Right atrium auricular region (tissue), 2 donors: ENCODE results near the gene CMTM4. TPM values are rescaled to one million over a fixed set of nuclear protein-coding genes. Genes with fewer than 3 reads are reported as not detected.
"Not testable (repeated sequence)": the region's sequence is repeated elsewhere in the genome, so short reads cannot be mapped to it uniquely, and the experiment has no call there.

Experiments
- DNase-seq: peaks from one replicate; pipeline ENCODE4 v3.0.0-alpha.2; 2019; ENCODE audit warnings: low spot score
- H3K27ac ChIP-seq, 2 donors: fragments of 200-600 bp; sonication (generic); 1 replicate in 1 of 2; 2 replicates in 1 of 2; pipeline ENCODE4 v1.5.1; 2016 to 2019
- H3K27me3 ChIP-seq, 2 donors: fragments of 200-600 bp; sonication (generic); one replicate each; pipeline versions ENCODE4 v1.5.1 to v1.6.0; 2017 to 2019
- H3K36me3 ChIP-seq: fragments of 200-600 bp; sonication (generic); one replicate; pipeline ENCODE4 v1.5.1; 2016
- H3K4me1 ChIP-seq, 2 donors: fragments of 200-600 bp; sonication (generic); one replicate each; pipeline versions ENCODE4 v1.5.1 to v1.6.0; 2017 to 2019
- H3K4me3 ChIP-seq, 2 donors: fragments of 200-600 bp; sonication (generic); 1 replicate in 1 of 2; 2 replicates in 1 of 2; pipeline ENCODE4 v1.5.1; 2017 to 2019; ENCODE audit warnings: mild to moderate bottlenecking in 1 of 2, moderate library complexity in 1 of 2
- H3K9me3 ChIP-seq, 2 donors: fragments of 200-600 bp; sonication (generic); one replicate each; pipeline ENCODE4 v1.5.1; 2019
- total RNA-seq, 2 donors: library from RNA; depleted of rRNA; stranded (reverse); fragments of >200 nt; gene quantifications; one replicate each; pipeline ENCODE4 v1.1.0, GENCODE V29; 2016
- TF ChIP-seq, protein P1 (sequence below), 2 donors: fragments of 200-600 bp; sonication (generic); IDR thresholded peaks; one replicate each; pipeline ENCODE4 v1.5.1; 2019; ENCODE audit warnings: antibody characterized with exemption in 2 of 2

The CMTM4 gene
- total RNA-seq, 2 donors from 2014 or later: 7.5 to 15.2 TPM

DNA sequence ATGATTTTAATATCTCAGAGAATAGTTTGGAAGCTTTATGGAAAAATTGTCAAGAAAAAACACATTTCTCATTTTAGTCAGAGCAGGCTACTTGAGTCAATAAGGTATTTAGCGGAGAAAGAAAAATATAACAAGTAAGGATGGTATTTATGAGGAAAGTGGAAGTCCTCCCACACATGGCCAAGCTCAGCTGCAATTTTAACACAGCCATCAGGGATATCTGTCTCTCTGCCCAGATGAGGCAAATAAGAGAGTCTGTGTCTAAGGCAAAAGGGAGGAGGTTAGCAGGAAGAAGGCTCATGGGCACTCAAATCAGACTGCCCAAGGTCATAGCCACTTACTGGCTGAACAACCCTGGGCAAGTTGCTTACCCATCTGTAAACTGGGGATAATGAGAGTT, 122.5 kb downstream of the CMTM4 start:
- no peaks in the 10 kb centered on the region for H3K36me3 ChIP-seq
- no peak overlapping the region for H3K27ac ChIP-seq
- TF ChIP-seq, protein P1, sequence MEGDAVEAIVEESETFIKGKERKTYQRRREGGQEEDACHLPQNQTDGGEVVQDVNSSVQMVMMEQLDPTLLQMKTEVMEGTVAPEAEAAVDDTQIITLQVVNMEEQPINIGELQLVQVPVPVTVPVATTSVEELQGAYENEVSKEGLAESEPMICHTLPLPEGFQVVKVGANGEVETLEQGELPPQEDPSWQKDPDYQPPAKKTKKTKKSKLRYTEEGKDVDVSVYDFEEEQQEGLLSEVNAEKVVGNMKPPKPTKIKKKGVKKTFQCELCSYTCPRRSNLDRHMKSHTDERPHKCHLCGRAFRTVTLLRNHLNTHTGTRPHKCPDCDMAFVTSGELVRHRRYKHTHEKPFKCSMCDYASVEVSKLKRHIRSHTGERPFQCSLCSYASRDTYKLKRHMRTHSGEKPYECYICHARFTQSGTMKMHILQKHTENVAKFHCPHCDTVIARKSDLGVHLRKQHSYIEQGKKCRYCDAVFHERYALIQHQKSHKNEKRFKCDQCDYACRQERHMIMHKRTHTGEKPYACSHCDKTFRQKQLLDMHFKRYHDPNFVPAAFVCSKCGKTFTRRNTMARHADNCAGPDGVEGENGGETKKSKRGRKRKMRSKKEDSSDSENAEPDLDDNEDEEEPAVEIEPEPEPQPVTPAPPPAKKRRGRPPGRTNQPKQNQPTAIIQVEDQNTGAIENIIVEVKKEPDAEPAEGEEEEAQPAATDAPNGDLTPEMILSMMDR (IDR thresholded peaks at IDR 0.05): no peak
- H3K27me3 ChIP-seq: no peaks in the 10 kb centered on the region
- no peaks in the 10 kb centered on the region for H3K9me3 ChIP-seq
- no peak overlapping the region for H3K4me3 ChIP-seq
- peaks cover 0 to 9% of the 10 kb centered on the region in 2 donors for H3K4me1 ChIP-seq
- DNase-seq: no peak

DNA sequence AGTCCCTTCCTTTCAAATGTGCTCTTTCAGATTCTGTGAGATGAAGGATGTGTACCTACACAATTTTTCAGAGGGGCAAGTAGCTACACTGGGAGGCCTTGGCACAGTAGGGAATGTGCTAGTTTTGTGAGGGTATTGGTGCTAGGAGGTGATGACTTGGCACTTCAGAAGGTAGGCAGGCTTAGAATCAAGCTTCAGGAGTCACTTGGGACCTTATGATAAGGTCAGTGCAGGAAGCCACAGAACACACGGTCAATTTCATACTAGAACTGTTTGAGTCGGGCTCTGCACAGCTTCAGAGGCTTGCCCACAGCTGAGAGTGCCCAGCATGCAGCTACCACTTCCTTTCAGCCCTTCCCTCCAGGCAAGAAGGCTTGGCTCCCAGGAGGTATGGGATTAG, 124.2 kb downstream of the CMTM4 start:
- no peaks in the 10 kb centered on the region for H3K9me3 ChIP-seq

DNA sequence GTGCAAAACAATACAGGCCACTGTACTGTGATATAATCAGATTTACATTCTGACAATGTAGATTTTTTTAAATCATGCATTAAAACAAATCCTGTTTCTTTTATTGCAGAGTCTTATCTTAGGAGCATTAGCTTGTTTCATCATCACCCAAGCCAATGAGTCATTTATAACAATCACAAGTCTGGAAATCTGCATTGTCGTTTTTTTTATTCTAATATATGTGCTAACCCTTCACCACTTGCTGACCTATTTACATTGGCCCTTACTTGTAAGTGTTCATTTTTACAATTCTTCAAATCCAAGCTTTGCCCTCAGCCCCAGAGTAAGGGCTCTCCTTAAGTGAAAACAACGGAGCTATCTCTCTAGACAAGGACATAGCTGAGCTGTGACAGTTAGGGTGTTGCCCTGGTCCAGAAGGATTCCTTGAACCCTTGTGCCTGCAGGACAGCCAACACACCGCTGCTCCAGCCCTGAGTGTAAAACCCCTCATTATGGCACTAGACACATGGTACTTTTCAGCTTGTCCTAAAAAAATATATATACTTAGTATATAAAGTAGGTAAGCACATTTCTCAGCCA, 126.6 kb downstream of the CMTM4 start:
- TF ChIP-seq, protein P1 (IDR thresholded peaks at IDR 0.05): no peak
- Histone ChIP-seq H3K27ac (no peak overlapping the region), H3K27me3 (no peaks in the 10 kb centered on the region), H3K9me3 (no peaks in the 10 kb centered on the region), H3K4me3 (no peak overlapping the region), H3K4me1 (no peaks in the 10 kb centered on the region), H3K36me3 (peaks cover 11% of the 10 kb centered on the region)
- DNase-seq: no peak

More for the DNA sequence above, 124.2 kb downstream of the CMTM4 start:
- H3K4me3 ChIP-seq: no peak overlapping the region
- TF ChIP-seq, protein P1 (IDR thresholded peaks at IDR 0.05): no peak
- H3K27me3 ChIP-seq: no peaks in the 10 kb centered on the region
- H3K36me3 ChIP-seq: no peaks in the 10 kb centered on the region
- no peak overlapping the region for H3K27ac ChIP-seq
- no peak for DNase-seq
- H3K4me1 ChIP-seq: no peaks in the 10 kb centered on the region

DNA sequence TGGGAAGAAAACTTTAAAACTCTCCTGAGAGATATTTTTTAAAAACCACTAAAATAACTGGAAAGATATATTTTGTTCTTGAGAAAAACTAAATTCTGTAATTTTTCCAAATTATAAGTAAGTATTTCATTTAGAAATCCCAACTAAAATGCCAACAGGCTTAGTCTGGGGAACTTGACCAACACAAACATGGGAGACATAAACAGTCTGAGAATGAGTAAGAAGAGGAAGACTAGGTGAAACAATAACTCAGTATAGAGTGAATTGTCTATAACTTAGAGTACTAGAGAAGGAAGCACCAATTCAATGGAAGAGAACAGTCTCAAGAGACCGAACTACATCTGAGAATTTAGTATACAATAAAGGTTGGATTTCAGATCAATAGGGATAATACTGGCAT, 127.4 kb downstream of the CMTM4 start:
- Histone ChIP-seq H3K4me3 (no peak overlapping the region), H3K36me3 (peaks cover 11% of the 10 kb centered on the region), H3K9me3 (no peaks in the 10 kb centered on the region), H3K27me3 (no peaks in the 10 kb centered on the region), H3K4me1 (no peaks in the 10 kb centered on the region), H3K27ac (no peak overlapping the region)
- TF ChIP-seq, protein P1 (IDR thresholded peaks at IDR 0.05): no peak
- no peak for DNase-seq

DNA sequence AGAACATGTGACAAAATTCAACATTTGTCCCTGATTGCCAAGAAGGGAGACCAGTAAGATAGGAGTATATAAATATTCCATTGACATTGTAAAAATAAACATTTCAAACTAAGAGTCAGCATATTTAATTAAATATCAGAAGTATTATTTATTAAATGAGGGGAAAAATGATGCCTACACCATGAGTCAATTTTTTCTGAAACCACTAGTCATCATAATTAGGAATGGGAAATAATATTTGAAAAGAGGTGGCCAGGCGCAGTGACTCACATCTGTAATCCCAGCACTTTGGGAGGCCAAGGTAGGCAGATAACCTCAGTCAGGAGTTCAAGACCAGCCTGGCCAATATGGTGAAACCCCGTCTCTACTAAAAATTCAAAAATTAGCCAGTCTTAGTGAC, 128.2 kb downstream of the CMTM4 start:
- no peak overlapping the region for H3K27ac ChIP-seq
- H3K4me3 ChIP-seq: no peak overlapping the region
- TF ChIP-seq, protein P1 (IDR thresholded peaks at IDR 0.05): no peak
- H3K9me3 ChIP-seq: no peaks in the 10 kb centered on the region
- H3K27me3 ChIP-seq: no peaks in the 10 kb centered on the region
- no peaks in the 10 kb centered on the region for H3K4me1 ChIP-seq
- H3K36me3 ChIP-seq: peaks cover 11% of the 10 kb centered on the region
- DNase-seq: no peak

DNA sequence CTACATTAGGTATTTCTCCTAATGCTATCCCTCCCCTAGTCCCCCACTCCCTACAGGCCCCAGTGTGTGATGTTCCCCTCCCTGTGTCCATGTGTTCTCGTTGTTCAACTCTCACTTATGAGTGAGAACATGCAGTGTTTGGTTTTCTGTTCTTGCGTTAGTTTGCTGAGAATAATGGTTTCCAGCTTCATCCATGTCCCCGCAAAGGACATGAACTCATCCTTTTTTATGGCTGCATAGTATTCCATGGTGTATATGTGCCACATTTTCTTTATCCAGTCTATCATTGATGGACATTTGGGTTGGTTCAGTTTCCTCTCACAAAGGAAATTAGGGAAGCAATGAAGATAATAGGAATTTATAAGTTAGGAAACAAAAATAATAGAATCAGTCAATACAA, 129.3 kb downstream of the CMTM4 start:
- not testable (repeated sequence) for DNase-seq, H3K4me3 ChIP-seq, H3K4me1 ChIP-seq, H3K27ac ChIP-seq, H3K9me3 ChIP-seq, H3K27me3 ChIP-seq
- peaks cover 11% of the 10 kb centered on the region for H3K36me3 ChIP-seq
